Endothelial cell (in vitro differentiated cells): ENCODE data around the gene ADAMTS12. TPM values are rescaled to one million over a fixed set of nuclear protein-coding genes. Genes with fewer than 3 reads are reported as not detected.

ENCODE experiments used
- DNase-seq: peaks from one replicate; pipeline ENCODE4 v3.0.0; 2021; ENCODE audit warnings: low spot score
- H3K27ac Mint-ChIP-seq: one replicate; pipeline ENCODE4 v1.8.0; 2021; ENCODE audit warnings: mixed read lengths, inconsistent platforms; ENCODE audit not compliant: unreplicated experiment
- H3K27me3 Mint-ChIP-seq: one replicate; pipeline ENCODE4 v1.8.0; 2021; ENCODE audit warnings: mild to moderate bottlenecking, moderate library complexity, mixed read lengths, inconsistent platforms; ENCODE audit not compliant: unreplicated experiment
- H3K36me3 Mint-ChIP-seq: one replicate; pipeline ENCODE4 v1.8.0; 2021; ENCODE audit warnings: mild to moderate bottlenecking, low read depth, mixed read lengths, inconsistent platforms; ENCODE audit not compliant: unreplicated experiment
- H3K4me1 Mint-ChIP-seq: one replicate; pipeline ENCODE4 v1.8.0; 2021; ENCODE audit warnings: mild to moderate bottlenecking, mixed read lengths, inconsistent platforms; ENCODE audit not compliant: unreplicated experiment
- H3K4me3 Mint-ChIP-seq: one replicate; pipeline ENCODE4 v1.8.0; 2021; ENCODE audit warnings: mild to moderate bottlenecking, mixed read lengths, inconsistent platforms; ENCODE audit not compliant: unreplicated experiment
- H3K9me3 Mint-ChIP-seq: one replicate; pipeline ENCODE4 v1.8.0; 2021; ENCODE audit warnings: mixed read lengths, inconsistent platforms; ENCODE audit not compliant: unreplicated experiment
- total RNA-seq: library from RNA; stranded (reverse); fragmentation: NEBNext Ultra II Directional; extraction: Animal tissue kit (Norgen Biotek cat#: 25700); gene quantifications from one replicate; pipeline ENCODE4 v1.2.1, GENCODE V29; 2021; ENCODE audit not compliant: unreplicated experiment
- TF ChIP-seq, protein P1 (sequence below): fragments of 200-600 bp; sonication (generic); IDR thresholded peaks from one replicate; pipeline ENCODE4 v1.5.0; 2021; ENCODE audit warnings: antibody characterized with exemption; ENCODE audit not compliant: unreplicated experiment

ADAMTS12 gene
- total RNA-seq, 1 donor from 2014 or later, result 9.8 TPM

DNA sequence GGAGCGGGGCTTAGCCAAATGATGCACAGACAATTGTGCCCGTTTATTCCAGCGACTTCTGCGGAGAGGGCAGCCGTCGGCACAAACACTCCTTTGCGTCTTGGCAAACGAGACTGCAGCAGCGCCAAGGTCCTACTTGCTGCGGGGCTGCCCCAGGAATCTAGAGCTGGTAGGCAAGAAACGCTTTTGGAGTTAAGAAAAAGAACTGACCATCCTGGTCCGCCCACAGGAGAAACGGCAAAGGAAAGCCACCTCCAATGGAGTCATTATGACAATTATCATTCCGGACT, 46.7 kb upstream of the ADAMTS12 start:
- H3K27me3 Mint-ChIP-seq, result peaks cover 11% of the 10 kb centered on the region
- DNase-seq, result no peak
- H3K4me3 Mint-ChIP-seq, result no peak overlapping the region
- no peak overlapping the region for H3K27ac Mint-ChIP-seq
- peaks cover 22% of the 10 kb centered on the region for H3K4me1 Mint-ChIP-seq
- H3K9me3 Mint-ChIP-seq, result no peaks in the 10 kb centered on the region
- peaks cover 4% of the 10 kb centered on the region for H3K36me3 Mint-ChIP-seq
- TF ChIP-seq, protein P1, sequence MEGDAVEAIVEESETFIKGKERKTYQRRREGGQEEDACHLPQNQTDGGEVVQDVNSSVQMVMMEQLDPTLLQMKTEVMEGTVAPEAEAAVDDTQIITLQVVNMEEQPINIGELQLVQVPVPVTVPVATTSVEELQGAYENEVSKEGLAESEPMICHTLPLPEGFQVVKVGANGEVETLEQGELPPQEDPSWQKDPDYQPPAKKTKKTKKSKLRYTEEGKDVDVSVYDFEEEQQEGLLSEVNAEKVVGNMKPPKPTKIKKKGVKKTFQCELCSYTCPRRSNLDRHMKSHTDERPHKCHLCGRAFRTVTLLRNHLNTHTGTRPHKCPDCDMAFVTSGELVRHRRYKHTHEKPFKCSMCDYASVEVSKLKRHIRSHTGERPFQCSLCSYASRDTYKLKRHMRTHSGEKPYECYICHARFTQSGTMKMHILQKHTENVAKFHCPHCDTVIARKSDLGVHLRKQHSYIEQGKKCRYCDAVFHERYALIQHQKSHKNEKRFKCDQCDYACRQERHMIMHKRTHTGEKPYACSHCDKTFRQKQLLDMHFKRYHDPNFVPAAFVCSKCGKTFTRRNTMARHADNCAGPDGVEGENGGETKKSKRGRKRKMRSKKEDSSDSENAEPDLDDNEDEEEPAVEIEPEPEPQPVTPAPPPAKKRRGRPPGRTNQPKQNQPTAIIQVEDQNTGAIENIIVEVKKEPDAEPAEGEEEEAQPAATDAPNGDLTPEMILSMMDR, result no peak

DNA sequence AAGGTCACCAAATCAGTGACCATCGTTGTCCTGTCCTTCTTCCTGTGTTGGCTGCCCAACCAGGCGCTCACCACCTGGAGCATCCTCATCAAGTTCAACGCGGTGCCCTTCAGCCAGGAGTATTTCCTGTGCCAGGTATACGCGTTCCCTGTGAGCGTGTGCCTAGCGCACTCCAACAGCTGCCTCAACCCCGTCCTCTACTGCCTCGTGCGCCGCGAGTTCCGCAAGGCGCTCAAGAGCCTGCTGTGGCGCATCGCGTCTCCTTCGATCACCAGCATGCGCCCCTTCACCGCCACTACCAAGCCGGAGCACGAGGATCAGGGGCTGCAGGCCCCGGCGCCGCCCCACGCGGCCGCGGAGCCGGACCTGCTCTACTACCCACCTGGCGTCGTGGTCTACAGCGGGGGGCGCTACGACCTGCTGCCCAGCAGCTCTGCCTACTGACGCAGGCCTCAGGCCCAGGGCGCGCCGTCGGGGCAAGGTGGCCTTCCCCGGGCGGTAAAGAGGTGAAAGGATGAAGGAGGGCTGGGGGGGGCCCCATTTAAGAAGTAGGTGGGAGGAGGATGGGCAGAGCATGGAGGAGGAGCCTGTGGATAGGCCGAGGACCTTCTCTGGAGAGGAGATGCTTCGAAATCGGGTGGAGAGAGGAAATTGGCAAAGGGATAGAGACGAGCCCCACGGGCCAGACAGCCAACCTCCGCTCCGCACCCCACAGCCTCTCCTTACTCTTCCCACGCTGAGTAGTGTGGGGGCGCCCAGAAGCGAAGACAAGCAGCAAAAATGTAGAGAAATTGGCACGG, 46.1 kb upstream of the ADAMTS12 start:
- no peaks in the 10 kb centered on the region for H3K9me3 Mint-ChIP-seq
- no peak overlapping the region for H3K27ac Mint-ChIP-seq
- no peak overlapping the region for H3K4me3 Mint-ChIP-seq
- no peak for DNase-seq
- H3K4me1 Mint-ChIP-seq, result peaks cover 22% of the 10 kb centered on the region
- peaks cover 11% of the 10 kb centered on the region for H3K27me3 Mint-ChIP-seq
- TF ChIP-seq, protein P1, result no peak
- H3K36me3 Mint-ChIP-seq, result peaks cover 4% of the 10 kb centered on the region

DNA sequence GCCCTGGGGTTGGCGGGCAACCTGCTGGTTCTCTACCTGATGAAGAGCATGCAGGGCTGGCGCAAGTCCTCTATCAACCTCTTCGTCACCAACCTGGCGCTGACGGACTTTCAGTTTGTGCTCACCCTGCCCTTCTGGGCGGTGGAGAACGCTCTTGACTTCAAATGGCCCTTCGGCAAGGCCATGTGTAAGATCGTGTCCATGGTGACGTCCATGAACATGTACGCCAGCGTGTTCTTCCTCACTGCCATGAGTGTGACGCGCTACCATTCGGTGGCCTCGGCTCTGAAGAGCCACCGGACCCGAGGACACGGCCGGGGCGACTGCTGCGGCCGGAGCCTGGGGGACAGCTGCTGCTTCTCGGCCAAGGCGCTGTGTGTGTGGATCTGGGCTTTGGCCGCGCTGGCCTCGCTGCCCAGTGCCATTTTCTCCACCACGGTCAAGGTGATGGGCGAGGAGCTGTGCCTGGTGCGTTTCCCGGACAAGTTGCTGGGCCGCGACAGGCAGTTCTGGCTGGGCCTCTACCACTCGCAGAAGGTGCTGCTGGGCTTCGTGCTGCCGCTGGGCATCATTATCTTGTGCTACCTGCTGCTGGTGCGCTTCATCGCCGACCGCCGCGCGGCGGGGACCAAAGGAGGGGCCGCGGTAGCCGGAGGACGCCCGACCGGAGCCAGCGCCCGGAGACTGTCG, 45.4 kb upstream of the ADAMTS12 start:
- H3K4me1 Mint-ChIP-seq, result peaks cover 20% of the 10 kb centered on the region
- TF ChIP-seq, protein P1, result no peak
- no peak overlapping the region for H3K27ac Mint-ChIP-seq
- H3K36me3 Mint-ChIP-seq, result peaks cover 4% of the 10 kb centered on the region
- H3K27me3 Mint-ChIP-seq, result peaks cover 11% of the 10 kb centered on the region
- no peak overlapping the region for H3K4me3 Mint-ChIP-seq
- DNase-seq, result no peak
- H3K9me3 Mint-ChIP-seq, result no peaks in the 10 kb centered on the region

DNA sequence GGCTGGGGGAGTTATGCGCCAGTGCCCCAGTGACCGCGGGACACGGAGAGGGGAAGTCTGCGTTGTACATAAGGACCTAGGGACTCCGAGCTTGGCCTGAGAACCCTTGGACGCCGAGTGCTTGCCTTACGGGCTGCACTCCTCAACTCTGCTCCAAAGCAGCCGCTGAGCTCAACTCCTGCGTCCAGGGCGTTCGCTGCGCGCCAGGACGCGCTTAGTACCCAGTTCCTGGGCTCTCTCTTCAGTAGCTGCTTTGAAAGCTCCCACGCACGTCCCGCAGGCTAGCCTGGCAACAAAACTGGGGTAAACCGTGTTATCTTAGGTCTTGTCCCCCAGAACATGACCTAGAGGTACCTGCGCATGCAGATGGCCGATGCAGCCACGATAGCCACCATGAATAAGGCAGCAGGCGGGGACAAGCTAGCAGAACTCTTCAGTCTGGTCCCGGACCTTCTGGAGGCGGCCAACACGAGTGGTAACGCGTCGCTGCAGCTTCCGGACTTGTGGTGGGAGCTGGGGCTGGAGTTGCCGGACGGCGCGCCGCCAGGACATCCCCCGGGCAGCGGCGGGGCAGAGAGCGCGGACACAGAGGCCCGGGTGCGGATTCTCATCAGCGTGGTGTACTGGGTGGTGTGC, 44.7 kb upstream of the ADAMTS12 start, which contains the start of gene RXFP3:
Gene RXFP3 (plus strand): TSS at position 6 of the 636 bp plus-strand sequence. CDS start 355 bp downstream, at position 361.
- no peak for DNase-seq
- peaks cover 11% of the 10 kb centered on the region for H3K27me3 Mint-ChIP-seq

More for the DNA sequence above, 44.7 kb upstream of the ADAMTS12 start, which contains the start of gene RXFP3:
- TF ChIP-seq, protein P1, result no peak
- H3K36me3 Mint-ChIP-seq, result peaks cover 4% of the 10 kb centered on the region
- no peak within 1 kb of the TSS for H3K27ac Mint-ChIP-seq
- H3K9me3 Mint-ChIP-seq, result no peaks in the 10 kb centered on the region
- peaks cover 14% of the 10 kb centered on the region for H3K4me1 Mint-ChIP-seq
- H3K4me3 Mint-ChIP-seq, result peak within 1 kb of the TSS; percentile 84
